H9 (cell line): ENCODE results near the gene ZDHHC11. TPM values are rescaled to one million over a fixed set of nuclear protein-coding genes. Genes with fewer than 3 reads are reported as not detected.
A peak's percentile ranks its signal among the peaks of the same experiment; 100 is the strongest.
"Not testable (repeated sequence)": the region's sequence is repeated elsewhere in the genome, so short reads cannot be mapped to it uniquely, and the experiment has no call there.

Source experiments
- DNase-seq: peaks from one replicate; pipeline ENCODE4 v3.0.0-alpha.2; 2017
- H2AFZ ChIP-seq: one replicate; pipeline ENCODE4 v1.6.1; 2013; ENCODE audit warnings: mild to moderate bottlenecking, low read length, control low read depth, moderate library complexity
- H2AK5ac ChIP-seq: 2 replicates; pipeline ENCODE4 v1.6.1; 2013; ENCODE audit warnings: low read length, control low read depth, mixed read lengths; ENCODE audit not compliant: insufficient read length
- H2BK120ac ChIP-seq: one replicate; pipeline ENCODE4 v1.6.1; 2013; ENCODE audit warnings: low read depth, mild to moderate bottlenecking, low read length, control low read depth, inconsistent platforms; ENCODE audit not compliant: poor library complexity, severe bottlenecking
- H2BK12ac ChIP-seq: 2 replicates; pipeline ENCODE4 v1.6.1; 2013; ENCODE audit warnings: low read length, control low read depth, mixed read lengths, low read depth; ENCODE audit not compliant: insufficient read length
- H2BK15ac ChIP-seq: 2 replicates; pipeline ENCODE4 v1.6.1; 2013; ENCODE audit warnings: low read depth, low read length, control low read depth
- H2BK20ac ChIP-seq: one replicate; pipeline ENCODE4 v1.6.1; 2013; ENCODE audit warnings: low read depth, mild to moderate bottlenecking, low read length, control low read depth, inconsistent platforms; ENCODE audit not compliant: poor library complexity, severe bottlenecking
- H2BK5ac ChIP-seq: 2 replicates; pipeline ENCODE4 v1.6.1; 2013; ENCODE audit warnings: low read length, control low read depth, mixed read lengths; ENCODE audit not compliant: insufficient read length
- H3K14ac ChIP-seq: 2 replicates; pipeline ENCODE4 v1.6.1; 2013; ENCODE audit warnings: low read length, control low read depth; ENCODE audit not compliant: insufficient read depth
- H3K18ac ChIP-seq: 2 replicates; pipeline ENCODE4 v1.6.1; 2013; ENCODE audit warnings: low read depth, mild to moderate bottlenecking, mixed read lengths, low read length, control low read depth; ENCODE audit not compliant: insufficient read length
- H3K23ac ChIP-seq: 2 replicates; pipeline ENCODE4 v1.6.1; 2013; ENCODE audit warnings: low read length, control low read depth, mixed read lengths, low read depth; ENCODE audit not compliant: insufficient read length
- H3K23me2 ChIP-seq: 2 replicates; pipeline ENCODE4 v1.6.1; 2013; ENCODE audit warnings: low read depth, mild to moderate bottlenecking, mixed read lengths, low read length, control low read depth; ENCODE audit not compliant: insufficient read length, poor library complexity, severe bottlenecking
- H3K27ac ChIP-seq: 2 replicates; pipeline ENCODE4 v1.5.1; 2013; ENCODE audit warnings: low read length, control low read depth, mixed read lengths, low read depth; ENCODE audit not compliant: insufficient read length
- H3K27me3 ChIP-seq: 2 replicates; pipeline ENCODE4 v1.6.1; 2013; ENCODE audit warnings: low read length, control low read depth, inconsistent platforms; ENCODE audit not compliant: insufficient read depth
- H3K4ac ChIP-seq: 2 replicates; pipeline ENCODE4 v1.6.1; 2013; ENCODE audit warnings: low read depth, mild to moderate bottlenecking, control low read depth, inconsistent platforms, low read length, moderate library complexity
- H3K4me1 ChIP-seq: 2 replicates; pipeline ENCODE4 v1.6.1; 2013; ENCODE audit warnings: low read length, control low read depth, inconsistent platforms; ENCODE audit not compliant: insufficient read depth
- H3K4me2 ChIP-seq: 2 replicates; pipeline ENCODE4 v1.6.1; 2013; ENCODE audit warnings: low read length, control low read depth, mixed read lengths; ENCODE audit not compliant: insufficient read length, insufficient read depth
- H3K56ac ChIP-seq: 2 replicates; pipeline ENCODE4 v1.6.1; 2013; ENCODE audit warnings: low read depth, mild to moderate bottlenecking, mixed read lengths, low read length, control low read depth; ENCODE audit not compliant: insufficient read length
- H3K79me1 ChIP-seq: 2 replicates; pipeline ENCODE4 v1.6.1; 2013; ENCODE audit warnings: low read depth, mild to moderate bottlenecking, moderate library complexity, low read length, control low read depth, inconsistent platforms; ENCODE audit not compliant: insufficient read depth, poor library complexity, severe bottlenecking
- H3K79me2 ChIP-seq: 2 replicates; pipeline ENCODE4 v1.6.1; 2013; ENCODE audit warnings: low read length, control low read depth, inconsistent platforms; ENCODE audit not compliant: insufficient read depth
- H3K9ac ChIP-seq: 2 replicates; pipeline ENCODE4 v1.6.1; 2013; ENCODE audit warnings: low read length, control low read depth, mixed read lengths; ENCODE audit not compliant: insufficient read length; ENCODE audit errors: extremely low read depth
- H3K9me3 ChIP-seq: one replicate; pipeline ENCODE4 v1.6.1; 2013; ENCODE audit warnings: low read depth, low read length, inconsistent platforms; ENCODE audit not compliant: control insufficient read depth
- H3T11ph ChIP-seq: one replicate; pipeline ENCODE4 v1.6.1; 2013; ENCODE audit warnings: mild to moderate bottlenecking, low read length, control low read depth, inconsistent platforms
- H4K20me1 ChIP-seq: one replicate; pipeline ENCODE4 v1.6.1; 2013; ENCODE audit not compliant: control insufficient read depth, insufficient read length, insufficient read depth
- H4K5ac ChIP-seq: 2 replicates; pipeline ENCODE4 v1.6.1; 2013; ENCODE audit warnings: low read depth, mild to moderate bottlenecking, mixed read lengths, low read length, control low read depth; ENCODE audit not compliant: insufficient read length
- H4K8ac ChIP-seq: replicated peaks from 2 replicates; pipeline ENCODE4 v1.6.1; 2013; ENCODE audit warnings: low read length, control low read depth, mixed read lengths, low read depth; ENCODE audit not compliant: insufficient read length
- H4K91ac ChIP-seq: 2 replicates; pipeline ENCODE4 v1.6.1; 2013; ENCODE audit warnings: low read depth, mild to moderate bottlenecking, moderate library complexity, mixed read lengths, low read length, control low read depth; ENCODE audit not compliant: insufficient read length
- H3K27ac Mint-ChIP-seq, 3 experiments: 2 replicates in 2 of 3; 3 replicates in 1 of 3; pipeline ENCODE4 v1.8.0; 2020 to 2021; ENCODE audit warnings: mixed read lengths in 3 of 3, mild to moderate bottlenecking in 1 of 3, moderate library complexity in 1 of 3
- H3K27me3 Mint-ChIP-seq: 2 replicates; pipeline ENCODE4 v1.8.0; 2021; ENCODE audit warnings: low read depth, mild to moderate bottlenecking, moderate library complexity, mixed read lengths
- H3K36me3 Mint-ChIP-seq, 3 experiments: 2 replicates in 2 of 3; 3 replicates in 1 of 3; pipeline ENCODE4 v1.8.0; 2020 to 2021; ENCODE audit warnings: low read depth in 3 of 3, mixed read lengths in 3 of 3; ENCODE audit not compliant: insufficient read depth in 1 of 3
- H3K4me1 Mint-ChIP-seq, 2 experiments: 2 replicates each; pipeline ENCODE4 v1.8.0; 2020; ENCODE audit warnings: mixed read lengths in 2 of 2
- H3K4me3 Mint-ChIP-seq, 2 experiments: 2 replicates in 1 of 2; 3 replicates in 1 of 2; pipeline ENCODE4 v1.8.0; 2020 to 2021; ENCODE audit warnings: mild to moderate bottlenecking in 2 of 2, mixed read lengths in 2 of 2, moderate library complexity in 1 of 2
- H3K9me3 Mint-ChIP-seq, 2 experiments: 2 replicates in 1 of 2; 3 replicates in 1 of 2; pipeline ENCODE4 v1.8.0; 2020; ENCODE audit warnings: mild to moderate bottlenecking in 2 of 2, mixed read lengths in 2 of 2, moderate library complexity in 1 of 2
- WGBS: extraction: QIAGEN DNeasy Blood & Tissue Kit; methylation state at CpG from one replicate; pipeline ENCODE4 v1.1.7; 2013; ENCODE audit warnings: missing lambda C conversion rate, low lambda C conversion rate, mixed read lengths; ENCODE audit not compliant: insufficient read length; ENCODE audit errors: extremely low coverage; 5-methylcytosine and 5-hydroxymethylcytosine counted together
- total RNA-seq: library from RNA; stranded (reverse); gene quantifications from 2 replicates; pipeline ENCODE4 v1.2.1, GENCODE V29; 2021

The ZDHHC11 gene
- total RNA-seq, 1 experiment from 2014 or later: 37.6 TPM

GRCh38 chr5:783049-783802 lies 67.6 kb downstream of the ZDHHC11 start:
- not testable (repeated sequence) for H2BK5ac ChIP-seq, H3K4ac ChIP-seq, H4K20me1 ChIP-seq, H3K23me2 ChIP-seq, H3T11ph ChIP-seq, H3K27ac ChIP-seq, H4K91ac ChIP-seq, H2BK120ac ChIP-seq, H3K4me1 ChIP-seq, H3K9me3 ChIP-seq, H3K79me1 ChIP-seq, H2BK20ac ChIP-seq, H3K4me1 Mint-ChIP-seq, H2AFZ ChIP-seq, H2AK5ac ChIP-seq, H3K27ac Mint-ChIP-seq, H3K27me3 ChIP-seq, H3K23ac ChIP-seq, DNase-seq, H3K18ac ChIP-seq, H3K9ac ChIP-seq, H4K8ac ChIP-seq, H3K79me2 ChIP-seq, H4K5ac ChIP-seq, H3K9me3 Mint-ChIP-seq, H2BK15ac ChIP-seq, H3K36me3 Mint-ChIP-seq, H3K56ac ChIP-seq, H2BK12ac ChIP-seq, H3K14ac ChIP-seq
- Mint-ChIP-seq H3K27me3 (peaks cover 23% of the 10 kb centered on the region), H3K4me3 (peak overlapping the region in 1 of 2 experiments; percentile 69; a peak in 2 of 5 replicates)
- no CpG with 5 or more reads among the region's 31 CpGs for WGBS
- H3K4me2 ChIP-seq: peak overlapping the region; percentile 28

- not testable (repeated sequence) for H3K27ac Mint-ChIP-seq, H2AFZ ChIP-seq, H3K9ac ChIP-seq, H3K23ac ChIP-seq, H4K91ac ChIP-seq, H3K27me3 ChIP-seq, H3K79me2 ChIP-seq, H2BK20ac ChIP-seq, H3K36me3 Mint-ChIP-seq, H3K4me1 ChIP-seq, H3T11ph ChIP-seq, DNase-seq, H2AK5ac ChIP-seq, H3K4me2 ChIP-seq, H2BK120ac ChIP-seq, H3K9me3 ChIP-seq, H2BK5ac ChIP-seq, H3K27ac ChIP-seq, H2BK15ac ChIP-seq, H2BK12ac ChIP-seq, H3K79me1 ChIP-seq, H3K23me2 ChIP-seq, H4K20me1 ChIP-seq, H3K14ac ChIP-seq, H3K56ac ChIP-seq, H4K8ac ChIP-seq, H3K4me1 Mint-ChIP-seq, H3K4me3 Mint-ChIP-seq, H4K5ac ChIP-seq, H3K18ac ChIP-seq, H3K4ac ChIP-seq, H3K9me3 Mint-ChIP-seq
- H3K27me3 Mint-ChIP-seq: peaks cover 18% of the 10 kb centered on the region
- WGBS: no CpG with 5 or more reads among the region's 12 CpGs
Observed at GRCh38 chr5:782356-782755, 68.4 kb downstream of the ZDHHC11 start.
